Bronchial epithelial cell (primary cell): ENCODE results near the gene MRPL52. TPM values are rescaled to one million over a fixed set of nuclear protein-coding genes. Genes with fewer than 3 reads are reported as not detected.

Source experiments
- DNase-seq: peaks from one replicate; pipeline ENCODE4 v3.0.0-alpha.2; 2010; ENCODE audit warnings: low read depth
- FAIRE-seq: peaks from 2 replicates; lab custom pipeline; 2011; peaks lifted over from hg19 to GRCh38; lab: Jason Lieb, UNC
- H3K27me3 ChIP-seq: 2 replicates; pipeline ENCODE4 v1.5.1; 2011; ENCODE audit warnings: low read length; ENCODE audit not compliant: control insufficient read depth, insufficient read depth
- H3K36me3 ChIP-seq: 2 replicates; pipeline ENCODE4 v1.5.1; 2011; ENCODE audit warnings: low read length; ENCODE audit not compliant: control insufficient read depth, insufficient read depth
- H3K4me3 ChIP-seq: 2 replicates; pipeline ENCODE4 v1.5.1; 2011; ENCODE audit warnings: mild to moderate bottlenecking, low read depth, low read length, control low read depth
- CTCF ChIP-seq: IDR thresholded peaks from 2 replicates; pipeline ENCODE4 v1.5.1; 2011; ENCODE audit warnings: mild to moderate bottlenecking, moderate library complexity, low read length, control low read depth, inconsistent platforms; ENCODE audit not compliant: insufficient read depth, severe bottlenecking
- total RNA-seq: library from RNA; depleted of rRNA; stranded (reverse); fragments of >200 nt; gene quantifications from 2 replicates; pipeline ENCODE4 v1.2.1, GENCODE V29; 2014

MRPL52 gene
- total RNA-seq, 1 donor from 2014 or later, result 33.2 TPM

- H3K27me3 ChIP-seq, result no peaks in the 10 kb centered on the region
- no peak for TF ChIP-seq CTCF
- no peak overlapping the region for H3K4me3 ChIP-seq
- FAIRE-seq, result no peak
- H3K36me3 ChIP-seq, result no peaks in the 10 kb centered on the region
- no peak for DNase-seq
Measured at GRCh38 chr14:22861651-22862050, 32.0 kb downstream of the MRPL52 start.

- Histone ChIP-seq H3K4me3 (no peak overlapping the region), H3K36me3 (no peaks in the 10 kb centered on the region), H3K27me3 (no peaks in the 10 kb centered on the region)
- TF ChIP-seq CTCF, result no peak
- DNase-seq, result no peak
- no peak for FAIRE-seq
Measured at GRCh38 chr14:22864979-22865378, 35.3 kb downstream of the MRPL52 start.

- DNase-seq (no peak), FAIRE-seq (no peak)
- no peaks in the 10 kb centered on the region for H3K36me3 ChIP-seq
- TF ChIP-seq CTCF, result peak; percentile 16
- no peak overlapping the region for H3K4me3 ChIP-seq
- no peaks in the 10 kb centered on the region for H3K27me3 ChIP-seq
Measured at GRCh38 chr14:22865424-22866405, 36.0 kb downstream of the MRPL52 start.

- Histone ChIP-seq H3K27me3 (no peaks in the 10 kb centered on the region), H3K36me3 (no peaks in the 10 kb centered on the region), H3K4me3 (no peak overlapping the region)
- no peak for TF ChIP-seq CTCF
- DNase-seq, result no peak
- FAIRE-seq, result no peak
Measured at GRCh38 chr14:22866874-22867273, 37.2 kb downstream of the MRPL52 start.

GRCh38 chr14:22870811-22871223 is 41.1 kb downstream of the MRPL52 start:
- Histone ChIP-seq H3K4me3 (peak overlapping the region; percentile 3), H3K36me3 (peaks cover 19% of the 10 kb centered on the region), H3K27me3 (no peaks in the 10 kb centered on the region)
- FAIRE-seq, result no peak
- no peak for DNase-seq
- TF ChIP-seq CTCF, result no peak
